SH-SY5Y (cell line): ENCODE data around the gene CD180.

Experiments
- GATA2 ChIP-seq: IDR thresholded peaks from 2 replicates; pipeline ENCODE4 v1.6.1; 2011; ENCODE audit warnings: mild to moderate bottlenecking, low read depth, low read length
- GATA3 ChIP-seq: IDR thresholded peaks from 2 replicates; pipeline ENCODE4 v1.6.1; 2011; ENCODE audit warnings: low read depth, mild to moderate bottlenecking, low read length, moderate library complexity

CD180 gene

GRCh38 chr5:67196537-67197059, at the start of gene CD180:
TSS of gene CD180 (minus strand) at chr5:67196799. CDS start at chr5:67196641, 158 bp downstream.
- no peak for TF ChIP-seq GATA3
- no peak for TF ChIP-seq GATA2

GRCh38 chr5:67246108-67246507, 49.5 kb upstream of the CD180 start:
- TF ChIP-seq GATA3 (no peak), GATA2 (no peak)

DNA sequence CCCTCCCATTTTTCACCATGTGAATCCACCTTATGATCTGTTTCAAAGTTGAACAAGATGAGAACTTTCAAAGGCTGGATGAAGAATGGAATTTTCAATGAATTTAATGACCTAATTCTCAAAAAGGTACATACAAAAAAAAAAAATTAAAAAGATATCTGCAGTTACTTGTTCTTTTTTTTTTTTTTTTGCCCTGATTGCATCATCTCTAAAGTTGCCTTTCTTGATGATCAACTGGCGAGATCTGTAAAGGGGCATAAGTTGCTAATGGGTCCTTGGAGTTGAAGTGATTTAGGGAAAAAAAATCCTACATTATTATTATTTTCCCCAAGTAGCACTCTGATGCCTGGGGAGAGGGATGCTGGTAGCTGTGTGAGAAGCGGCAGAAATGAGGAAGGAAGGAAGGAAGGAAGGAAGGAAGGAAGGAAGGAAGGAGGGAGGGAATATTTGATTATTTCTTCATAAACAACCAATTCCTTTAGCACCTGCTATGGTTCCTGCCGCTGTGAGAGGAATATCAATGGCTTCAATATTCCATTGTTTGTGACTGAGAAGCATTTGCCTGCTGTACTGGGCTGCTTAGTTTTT, 48.8 kb upstream of the CD180 start:
- TF ChIP-seq GATA3 (no peak), GATA2 (no peak)

DNA sequence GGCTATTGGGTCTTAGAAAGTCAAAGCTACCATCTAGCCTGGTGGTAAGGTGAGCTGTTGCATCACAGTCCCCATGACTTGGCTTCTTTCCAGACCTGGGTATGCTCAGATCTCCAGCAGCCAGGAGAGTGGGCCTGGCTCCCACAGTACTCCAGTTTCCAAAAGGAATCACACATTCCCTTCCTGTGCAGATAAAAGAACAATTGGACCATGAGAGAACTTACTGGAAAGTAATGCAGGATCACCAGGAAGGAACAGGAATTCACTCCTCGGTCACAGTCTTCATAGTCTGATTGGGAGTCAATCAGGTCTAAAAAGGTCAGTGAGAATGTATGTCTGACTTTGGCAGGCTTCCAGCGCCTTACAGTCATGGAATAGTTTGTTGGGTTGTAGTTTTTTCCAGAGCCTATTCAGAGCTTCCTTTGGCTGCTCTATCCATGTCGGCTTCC, 47.8 kb upstream of the CD180 start:
- TF ChIP-seq GATA2 = no peak
- no peak for TF ChIP-seq GATA3

GRCh38 chr5:67243944-67244343, 47.3 kb upstream of the CD180 start:
- TF ChIP-seq GATA2 = no peak

- no peak for TF ChIP-seq GATA3
- TF ChIP-seq GATA2 = no peak
Observed at GRCh38 chr5:67243349-67243748, 46.8 kb upstream of the CD180 start.

DNA sequence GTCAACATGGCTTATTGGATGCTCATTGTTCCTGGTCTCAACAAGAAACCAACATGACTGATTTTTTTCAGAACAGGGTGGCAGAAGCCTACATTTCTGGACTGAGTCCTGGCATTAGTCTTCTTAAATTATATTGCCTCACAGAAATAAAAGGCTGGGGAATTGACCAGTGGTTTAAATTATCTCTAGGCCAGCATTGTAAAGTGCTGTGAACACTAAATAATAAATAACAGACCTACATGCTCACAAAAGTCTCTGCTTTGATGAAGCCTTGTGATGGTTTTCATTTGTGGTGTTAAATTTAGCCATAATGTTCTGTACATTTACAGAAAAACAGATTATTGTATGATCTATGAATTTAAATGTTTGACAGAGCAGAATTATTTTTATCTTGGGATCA, 44.7 kb upstream of the CD180 start:
- no peak for TF ChIP-seq GATA3
- TF ChIP-seq GATA2 = no peak

GRCh38 chr5:67240846-67241245, 44.2 kb upstream of the CD180 start:
- TF ChIP-seq GATA2 = no peak
- no peak for TF ChIP-seq GATA3

DNA sequence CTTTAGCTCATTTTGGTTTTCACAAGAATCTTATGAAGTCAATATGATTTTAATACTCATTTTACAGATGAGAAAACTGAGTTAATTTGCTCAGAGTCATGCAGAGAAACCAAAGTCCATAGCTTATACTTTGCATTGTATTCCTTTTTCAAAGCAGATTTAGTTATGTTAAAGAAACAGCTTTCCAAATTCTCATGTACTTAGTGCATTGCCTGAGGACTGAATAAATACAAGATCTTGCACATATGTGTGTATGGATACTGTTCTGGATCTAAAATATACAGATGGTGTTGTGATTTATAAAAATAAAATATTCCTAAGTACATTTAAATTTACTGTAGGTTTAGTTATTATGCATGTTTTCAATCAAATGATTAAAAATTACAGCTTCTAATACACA, 43.5 kb upstream of the CD180 start:
- TF ChIP-seq GATA3 (no peak), GATA2 (no peak)

- no peak for TF ChIP-seq GATA3
- TF ChIP-seq GATA2 = no peak
Observed at GRCh38 chr5:67238191-67238590, 41.6 kb upstream of the CD180 start.

GRCh38 chr5:67235399-67236110, 39.0 kb upstream of the CD180 start:
- TF ChIP-seq GATA3 (no peak), GATA2 (no peak)

DNA sequence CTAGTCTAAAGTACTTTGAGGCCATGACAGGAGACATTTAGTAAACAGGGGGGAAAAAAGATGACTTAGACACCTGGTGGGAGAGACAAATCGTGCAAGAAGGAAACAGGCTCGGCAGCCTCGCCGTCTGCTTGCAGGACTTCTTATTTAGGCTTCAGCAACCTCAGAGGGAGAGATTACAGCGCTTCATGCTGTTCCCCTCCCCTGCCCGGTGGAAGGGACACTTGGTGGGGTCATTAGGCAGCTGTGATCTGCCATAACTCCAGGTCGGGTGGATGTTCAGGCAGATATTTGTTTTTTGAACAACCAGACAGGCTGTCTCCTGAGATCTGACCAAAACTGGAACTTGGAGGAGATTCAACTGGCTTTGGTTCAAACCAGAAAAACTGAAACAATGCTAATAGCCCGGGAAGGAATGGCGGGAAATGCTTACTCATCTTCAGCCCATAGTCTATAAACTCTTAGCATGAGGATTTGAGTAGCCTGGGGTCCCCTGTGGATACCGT, 38.1 kb upstream of the CD180 start:
- TF ChIP-seq GATA2 (no peak), GATA3 (no peak)

DNA sequence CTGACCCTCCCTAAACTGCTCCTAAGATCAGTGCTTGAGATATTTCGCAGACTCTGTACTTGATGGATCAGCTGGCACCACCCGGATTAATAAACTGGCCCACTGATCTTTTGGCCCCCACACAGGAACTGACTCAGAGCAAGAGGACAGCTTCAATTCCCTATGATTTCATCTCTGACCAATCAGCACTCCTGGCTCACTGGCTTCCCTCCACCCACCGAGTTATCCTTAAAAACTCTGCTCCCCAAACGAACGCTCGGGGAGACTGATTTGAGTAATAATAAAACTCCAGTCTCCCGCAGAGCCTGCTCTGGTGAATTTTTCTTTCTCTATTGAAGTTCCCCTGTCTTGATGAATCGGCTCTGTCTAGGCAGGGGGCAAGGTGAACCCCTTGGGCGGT, 36.5 kb upstream of the CD180 start:
- TF ChIP-seq GATA2 (no peak), GATA3 (no peak)

- no peak for TF ChIP-seq GATA2
- TF ChIP-seq GATA3 = no peak
Observed at GRCh38 chr5:67223211-67223610, 26.6 kb upstream of the CD180 start.
